ENCODE data around the gene BRMS1.
A peak's percentile ranks its signal among the peaks of the same experiment; 100 is the strongest.
"Not testable (repeated sequence)": the region's sequence is repeated elsewhere in the genome, so short reads cannot be mapped to it uniquely, and the experiment has no call there.

Gene BRMS1

GRCh38 chr11:66322732-66323427, 22.0 kb downstream of the BRMS1 start:
- no peak for DNase-seq

- DNase-seq, result no peak
These were observed 23.3 kb downstream of the BRMS1 start for GRCh38 chr11:66321606-66322005.

- not testable (repeated sequence) for DNase-seq
These were observed 24.2 kb downstream of the BRMS1 start for GRCh38 chr11:66320748-66321147.

GRCh38 chr11:66320289-66320688, 24.6 kb downstream of the BRMS1 start:
- not testable (repeated sequence) for DNase-seq

- DNase-seq, result no peak
These were observed 26.3 kb downstream of the BRMS1 start for GRCh38 chr11:66318600-66318970.

GRCh38 chr11:66317723-66318599, 26.9 kb downstream of the BRMS1 start:
- DNase-seq, result no peak

GRCh38 chr11:66317322-66317722, 27.6 kb downstream of the BRMS1 start:
- no peak for DNase-seq

GRCh38 chr11:66316849-66317251, 28.1 kb downstream of the BRMS1 start, which contains the start of gene CD248:
Gene CD248, minus strand, starts transcription at chr11:66317044. Its CDS starts 17 bp downstream, at chr11:66317027.
- DNase-seq, result no peak

GRCh38 chr11:66315921-66316811, 28.7 kb downstream of the BRMS1 start:
- no peak for DNase-seq

- no peak for DNase-seq
These were observed 29.4 kb downstream of the BRMS1 start for GRCh38 chr11:66315498-66315885.

GRCh38 chr11:66314561-66315497, 30.1 kb downstream of the BRMS1 start:
- no peak for DNase-seq

- DNase-seq, result no peak
These were observed 30.8 kb downstream of the BRMS1 start for GRCh38 chr11:66314186-66314501.

- no peak for DNase-seq
These were observed 31.4 kb downstream of the BRMS1 start for GRCh38 chr11:66313321-66314185.

GRCh38 chr11:66312549-66313320, 32.2 kb downstream of the BRMS1 start:
- peak; percentile 92 to 93 for DNase-seq

- peak; percentile 85 to 88 for DNase-seq
These were observed 32.8 kb downstream of the BRMS1 start for GRCh38 chr11:66311965-66312548.

GRCh38 chr11:66311470-66311964, 33.4 kb downstream of the BRMS1 start:
- DNase-seq, result no peak

- DNase-seq, result not testable (repeated sequence)
These were observed 34.0 kb downstream of the BRMS1 start for GRCh38 chr11:66310803-66311440.

GRCh38 chr11:66310324-66310723, 34.6 kb downstream of the BRMS1 start:
- no peak for DNase-seq

GRCh38 chr11:66309475-66309874, 35.4 kb downstream of the BRMS1 start:
- DNase-seq, result no peak
